ENCODE data around the gene COPS2.

The COPS2 gene

DNA sequence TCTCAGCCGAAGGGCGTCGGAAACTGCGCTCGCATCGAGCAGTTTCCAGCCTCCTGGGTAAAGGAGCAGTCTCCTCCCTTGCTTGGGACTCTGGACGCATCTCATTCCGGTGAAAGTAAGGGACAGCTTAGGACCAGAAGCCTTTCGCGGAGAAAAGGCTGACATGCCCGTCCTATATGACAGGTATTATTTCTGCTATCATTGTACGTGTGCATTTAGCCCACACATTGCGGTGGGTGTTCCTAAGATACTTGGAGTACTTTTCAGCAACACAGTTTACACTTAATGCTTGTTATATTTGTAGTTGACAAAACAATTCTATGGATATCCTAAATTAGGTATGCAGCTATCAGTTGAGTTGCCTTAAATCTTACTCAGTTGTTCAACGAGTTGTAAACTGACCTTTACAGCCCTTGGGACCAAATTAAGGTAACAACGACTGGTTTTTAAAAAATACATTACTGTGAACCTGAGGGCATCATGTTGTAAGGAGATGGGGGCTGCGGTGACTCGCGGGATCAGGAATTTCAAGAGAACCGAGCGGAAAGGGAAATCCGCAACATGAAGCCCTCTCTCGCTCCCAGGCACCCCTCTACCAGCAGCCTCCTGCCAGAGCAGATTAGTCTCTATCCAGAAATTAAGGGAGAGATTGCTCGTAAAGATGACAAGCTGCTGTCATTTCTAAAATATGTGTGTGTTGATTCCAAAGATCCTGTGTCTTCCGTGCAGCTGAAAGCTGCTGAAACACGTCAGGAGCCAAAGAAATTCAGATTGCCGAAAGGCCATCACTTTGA lies 632 bp upstream of the COPS2 start:
- DNase-seq = no peak

DNA sequence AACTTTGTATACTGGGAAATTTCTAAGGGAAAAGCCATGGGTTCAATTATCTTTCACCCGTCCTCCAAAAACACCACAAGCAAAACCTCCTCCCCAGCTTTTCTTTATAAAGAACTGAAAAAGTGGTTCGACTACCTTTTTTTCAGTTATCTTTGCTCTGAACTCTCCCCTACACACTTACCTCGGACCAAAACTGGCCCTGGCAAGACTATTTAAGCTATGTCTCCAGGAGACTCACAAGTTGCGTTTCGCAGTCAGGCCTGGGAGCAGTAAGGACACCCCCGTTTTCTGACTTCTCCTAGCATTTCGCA lies 645 bp downstream of the COPS2 start:
- DNase-seq = no peak

DNA sequence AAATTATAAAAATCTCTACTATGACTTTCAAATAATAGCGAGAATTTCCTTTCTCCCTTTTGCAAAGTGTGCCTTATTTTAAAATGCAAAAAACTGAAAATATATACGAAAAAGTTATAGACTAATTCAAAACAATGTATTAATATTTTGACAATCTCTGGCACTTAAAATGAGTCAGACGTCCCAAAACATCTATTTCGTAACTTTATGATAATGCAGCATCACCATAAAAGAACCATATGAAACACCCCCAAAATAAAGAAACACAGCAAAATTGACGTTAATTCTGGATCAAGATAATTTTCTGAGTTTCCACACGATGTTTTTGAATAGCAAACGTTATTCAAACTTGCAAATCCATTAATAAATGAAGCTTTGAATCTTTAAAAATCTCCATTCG lies 1.0 kb downstream of the COPS2 start:
- DNase-seq = no peak

DNA sequence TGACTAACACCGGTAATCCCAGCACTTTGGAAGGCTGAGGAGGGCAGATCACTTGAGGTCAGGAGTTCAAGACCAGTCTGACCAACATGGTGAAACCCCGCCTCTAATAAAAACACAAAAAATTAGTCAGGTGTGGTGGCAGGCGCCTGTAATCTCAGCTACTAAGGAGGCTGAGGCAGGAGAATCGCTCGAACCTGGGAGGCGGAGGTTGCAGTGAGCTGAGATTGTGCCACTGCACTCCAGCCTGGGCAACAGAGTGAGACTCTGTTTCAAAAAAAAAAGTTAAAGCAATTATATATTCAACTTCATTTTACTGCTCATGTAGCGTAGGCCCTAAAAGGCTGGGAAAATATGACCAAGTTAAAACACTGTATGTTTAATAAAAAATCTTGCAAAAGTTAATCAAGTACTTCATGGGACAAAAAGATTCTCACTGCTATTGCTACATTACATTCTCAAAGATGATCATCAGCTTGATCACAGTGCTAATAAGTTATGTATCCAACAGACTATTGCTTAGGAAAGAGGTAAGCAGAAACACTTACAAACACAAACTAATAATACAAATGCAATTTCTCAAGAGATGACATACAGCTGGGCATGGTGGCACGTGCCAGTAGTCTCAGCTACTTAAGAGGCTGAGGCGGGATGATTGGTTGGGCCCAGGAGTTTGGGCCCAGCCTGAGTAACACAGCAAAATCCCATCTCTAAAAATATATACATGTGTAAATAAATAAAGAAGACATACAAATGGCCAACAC lies 2.7 kb downstream of the COPS2 start:
- DNase-seq = no peak

DNA sequence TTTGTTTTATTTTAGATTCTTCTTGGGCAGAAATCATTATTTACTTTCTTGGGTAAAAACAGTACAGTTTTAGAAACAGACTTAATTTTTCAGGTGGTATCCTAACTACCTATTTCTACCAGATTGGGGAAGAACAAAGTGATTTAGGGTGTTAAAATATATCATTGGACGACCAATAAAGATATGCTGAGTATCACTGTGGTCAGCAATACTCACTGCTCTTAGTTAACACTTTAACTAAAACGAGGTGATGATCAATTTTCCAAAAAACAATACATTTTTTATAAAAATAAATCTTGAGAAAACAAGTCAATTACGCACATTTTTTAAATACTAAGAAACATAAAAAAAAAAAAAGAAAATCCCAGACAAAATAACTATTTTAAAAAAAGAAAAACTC lies 3.6 kb downstream of the COPS2 start:
- DNase-seq = no peak

DNA sequence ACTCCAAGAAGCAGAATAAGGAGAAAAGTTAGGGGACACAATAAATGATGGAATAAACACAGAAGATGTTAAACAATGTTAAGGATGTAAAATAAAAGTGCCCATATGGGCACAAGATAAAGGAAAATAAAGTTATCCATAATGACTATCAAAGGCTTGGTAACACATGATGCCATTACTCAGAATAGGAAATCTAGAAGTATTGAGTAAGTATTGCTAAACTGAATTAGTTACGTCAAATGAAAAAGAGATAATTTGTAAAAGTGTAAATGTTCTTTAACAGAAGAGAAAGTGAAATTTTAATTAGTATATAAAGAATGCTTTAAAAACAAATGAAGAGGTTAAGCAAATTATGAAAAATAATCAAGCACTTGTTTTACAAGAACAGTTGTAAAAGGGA lies 6.7 kb downstream of the COPS2 start:
- DNase-seq = no peak

- no peak for DNase-seq
These were observed 7.1 kb downstream of the COPS2 start for GRCh38 chr15:49148298-49148697.

GRCh38 chr15:49145651-49146609 lies 9.5 kb downstream of the COPS2 start:
- peak; percentile 1 for DNase-seq

GRCh38 chr15:49137861-49138260 lies 17.5 kb downstream of the COPS2 start:
- no peak for DNase-seq

GRCh38 chr15:49135911-49136310 lies 19.5 kb downstream of the COPS2 start:
- no peak for DNase-seq

GRCh38 chr15:49135342-49135857 lies 20.0 kb downstream of the COPS2 start:
- DNase-seq = no peak

- DNase-seq = no peak
These were observed 20.6 kb downstream of the COPS2 start for GRCh38 chr15:49134683-49135341.

DNA sequence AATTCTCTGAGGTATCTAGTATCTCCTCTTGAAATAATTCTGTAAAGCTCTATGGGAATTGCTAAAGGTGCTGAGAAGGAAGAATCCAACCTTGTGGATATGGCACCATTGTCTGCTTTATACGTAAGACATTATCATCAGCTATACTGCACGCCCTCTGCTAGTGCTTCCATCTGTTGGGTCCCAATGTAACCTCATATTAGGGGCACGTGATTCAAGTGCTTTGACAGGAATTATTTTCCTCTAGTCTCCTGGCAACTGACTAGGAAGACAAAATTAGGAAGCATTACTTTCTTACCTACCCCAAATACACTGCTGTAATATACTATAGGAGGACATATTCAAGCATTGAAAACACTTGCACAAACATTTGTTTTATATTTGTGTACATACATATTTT lies 24.0 kb downstream of the COPS2 start:
- no peak for DNase-seq

- no peak for DNase-seq
These were observed 31.0 kb downstream of the COPS2 start for GRCh38 chr15:49124371-49124770.

GRCh38 chr15:49122541-49123062 lies 32.8 kb downstream of the COPS2 start:
- no peak for DNase-seq

DNA sequence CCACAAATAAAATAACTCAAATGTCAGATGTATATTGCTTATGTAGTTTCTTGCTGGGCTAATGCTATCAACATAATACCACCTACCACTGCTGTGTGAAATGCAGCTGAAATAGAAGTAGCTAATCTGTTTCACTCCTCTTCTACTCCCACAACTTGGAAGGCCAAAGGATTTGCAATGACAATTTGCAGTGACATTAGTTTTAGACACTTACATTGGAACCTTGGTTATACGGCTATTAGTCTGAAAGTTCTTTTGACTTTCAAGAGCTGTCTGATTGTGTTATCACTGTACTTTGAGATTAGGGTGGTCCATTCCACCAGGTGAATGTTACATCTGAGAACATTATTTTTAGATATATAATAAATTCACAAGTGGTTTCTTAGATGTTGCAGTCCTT lies 33.5 kb downstream of the COPS2 start:
- DNase-seq = no peak

- no peak for DNase-seq
These were observed 34.6 kb downstream of the COPS2 start for GRCh38 chr15:49120832-49121231.

GRCh38 chr15:49116108-49116857 lies 39.1 kb downstream of the COPS2 start:
- no peak for DNase-seq

DNA sequence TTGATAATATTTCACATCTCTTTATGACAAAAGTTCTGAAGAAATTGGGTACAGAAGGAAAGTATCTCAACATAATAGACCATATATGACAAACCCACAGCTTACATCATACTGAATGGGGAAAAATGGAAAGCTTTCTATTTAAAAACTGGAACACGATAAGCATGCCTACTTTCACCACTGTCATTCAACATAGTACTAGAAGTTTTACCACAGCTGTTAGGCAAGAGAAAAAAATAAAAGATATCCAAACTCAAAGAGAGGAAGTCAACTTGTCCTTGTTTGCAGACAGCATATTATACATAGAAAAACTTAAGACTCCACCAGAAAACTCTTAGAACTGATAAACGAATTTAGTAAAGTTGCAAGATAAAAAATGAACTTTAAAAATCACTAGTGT lies 40.3 kb downstream of the COPS2 start:
- DNase-seq = no peak

DNA sequence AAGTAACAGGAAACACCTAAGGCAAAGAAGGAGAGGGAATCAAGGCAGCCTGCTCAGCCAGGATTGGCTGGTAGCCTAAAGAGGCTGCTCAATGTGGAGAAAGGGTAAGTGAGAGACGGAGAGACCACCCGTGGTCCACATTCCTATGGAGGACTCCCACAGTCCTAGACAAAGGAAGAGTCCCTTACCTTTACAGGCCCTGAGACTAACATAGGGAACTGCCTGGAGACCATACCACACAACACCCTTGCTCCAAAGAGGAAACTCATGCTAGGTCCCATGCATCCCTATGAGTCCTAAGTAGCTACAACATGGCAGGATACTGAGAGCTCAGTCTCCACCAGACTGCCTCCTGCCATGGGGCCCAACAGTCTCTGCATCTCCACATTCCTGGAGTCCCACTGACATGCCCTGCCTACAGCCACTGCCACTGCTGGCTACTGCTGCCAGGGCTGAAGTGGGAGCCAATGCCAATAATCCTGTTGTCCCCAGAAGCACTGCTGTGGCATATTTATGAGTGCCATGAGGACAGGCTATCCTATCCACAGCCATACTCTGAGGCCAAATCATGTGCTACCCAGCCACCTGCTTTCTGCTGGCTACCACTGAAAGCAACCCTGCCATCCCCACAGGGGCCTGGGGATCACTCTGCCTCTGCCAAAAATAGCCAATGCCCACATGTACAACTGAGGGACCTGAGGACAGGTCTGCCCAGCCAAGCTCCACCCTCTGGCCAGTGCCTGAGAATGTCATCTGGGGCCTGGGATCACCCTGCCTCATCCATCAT lies 45.0 kb downstream of the COPS2 start:
- DNase-seq = no peak

DNA sequence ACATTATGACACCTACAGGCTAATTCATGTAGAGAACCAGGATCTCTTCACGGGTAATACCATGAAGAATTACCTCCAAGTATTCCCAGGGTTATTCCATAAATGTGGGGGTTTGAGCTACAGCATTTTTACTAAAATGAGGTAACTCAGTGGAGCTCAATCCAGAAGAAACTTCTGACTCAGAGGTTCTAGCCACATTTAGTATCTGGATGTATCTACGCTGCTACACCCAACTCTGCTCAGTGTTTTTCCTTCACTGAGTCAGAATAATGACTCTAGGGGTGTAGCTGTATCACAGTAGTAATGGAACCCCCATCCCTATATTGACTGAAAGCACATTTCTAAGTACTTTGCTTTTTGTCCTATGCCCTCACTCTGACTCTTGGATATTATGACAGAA lies 52.4 kb downstream of the COPS2 start:
- no peak for DNase-seq
